HEK293 (cell line): ENCODE data around the gene SPNS2.

Source experiments
- CTCF ChIA-PET: fragments of 350-600 bp; formaldehyde crosslinking; extraction: SDS; loops from one replicate; lab custom pipeline; 2021; ENCODE audit warnings: antibody characterized with exemption; lab: Yijun Ruan, JAX
- POLR2A ChIA-PET: fragments of 300-600 bp; formaldehyde crosslinking; extraction: SDS; loops from one replicate; lab custom pipeline; 2020; ENCODE audit warnings: antibody characterized with exemption, inconsistent platforms; lab: Yijun Ruan, JAX
- H3K27ac ChIP-seq: fragments of 200-500 bp; sonication (Bioruptor generic); 2 replicates; pipeline ENCODE4 v1.5.1; 2014; ENCODE audit warnings: low read depth, low read length, control low read depth, inconsistent platforms; ENCODE audit errors: extremely low read depth
- H3K36me3 ChIP-seq, 2 experiments: fragments of 200-500 bp in 1 of 2; sonication (Bioruptor generic) in 1 of 2; 1 replicate in 1 of 2; 2 replicates in 1 of 2; pipeline ENCODE4 v1.5.1; 2014 to 2017; ENCODE audit warnings: inconsistent platforms in 2 of 2, low read length in 2 of 2; ENCODE audit not compliant: control insufficient read depth in 2 of 2, insufficient read depth in 1 of 2
- H3K4me1 ChIP-seq: fragments of 200-500 bp; sonication (Bioruptor generic); 2 replicates; pipeline ENCODE4 v1.5.1; 2014; ENCODE audit warnings: mild to moderate bottlenecking, low read length, inconsistent platforms; ENCODE audit not compliant: control insufficient read depth, insufficient read depth
- H3K4me3 ChIP-seq: 2 replicates; pipeline ENCODE4 v1.5.1; 2011; ENCODE audit warnings: low read depth, mild to moderate bottlenecking, control low read depth, low read length, moderate library complexity
- H3K9me3 ChIP-seq: fragments of 200-500 bp; sonication (Bioruptor generic); 2 replicates; pipeline ENCODE4 v1.5.1; 2014; ENCODE audit warnings: low read depth, low read length, inconsistent platforms; ENCODE audit not compliant: control insufficient read depth, insufficient read depth
- KLF10 ChIP-seq: fragments of 450-650 bp; IDR thresholded peaks from 2 replicates; pipeline ENCODE4 v1.5.1; 2018; ENCODE audit warnings: missing biosample characterization, mild to moderate bottlenecking, missing genetic modification characterization
- PRDM6 ChIP-seq: fragments of 450-650 bp; formaldehyde crosslinking; IDR thresholded peaks from 2 replicates; pipeline ENCODE4 v1.5.1; 2017; ENCODE audit warnings: missing biosample characterization, missing genetic modification characterization
- SALL2 ChIP-seq: fragments of 450-650 bp; formaldehyde crosslinking; IDR thresholded peaks from 2 replicates; pipeline ENCODE4 v1.5.0; 2017; ENCODE audit warnings: missing biosample characterization, mild to moderate bottlenecking, missing genetic modification characterization, borderline replicate concordance
- SCRT1 ChIP-seq: fragments of 450-650 bp; formaldehyde crosslinking; IDR thresholded peaks from 2 replicates; pipeline ENCODE4 v1.5.1; 2016; ENCODE audit warnings: missing biosample characterization, missing genetic modification characterization, borderline replicate concordance
- ZBTB8A ChIP-seq: fragments of 450-650 bp; formaldehyde crosslinking; IDR thresholded peaks from 2 replicates; pipeline ENCODE4 v1.5.1; 2016; ENCODE audit warnings: missing biosample characterization, missing genetic modification characterization
- ZNF16 ChIP-seq: fragments of 450-650 bp; formaldehyde crosslinking; IDR thresholded peaks from 2 replicates; pipeline ENCODE4 v1.5.1; 2016; ENCODE audit warnings: low read depth, missing biosample characterization, missing genetic modification characterization
- ZNF184 ChIP-seq: fragments of 450-650 bp; IDR thresholded peaks from 2 replicates; pipeline ENCODE4 v1.5.1; 2018; ENCODE audit warnings: missing biosample characterization, mild to moderate bottlenecking, missing genetic modification characterization
- ZNF202 ChIP-seq: fragments of 450-650 bp; formaldehyde crosslinking; IDR thresholded peaks from 2 replicates; pipeline ENCODE4 v1.5.1; 2016; ENCODE audit warnings: missing biosample characterization, missing genetic modification characterization, borderline replicate concordance
- ZNF214 ChIP-seq: fragments of 450-650 bp; formaldehyde crosslinking; IDR thresholded peaks from 2 replicates; pipeline ENCODE4 v1.5.1; 2017; ENCODE audit warnings: missing biosample characterization, mild to moderate bottlenecking, missing genetic modification characterization, borderline replicate concordance
- ZNF239 ChIP-seq: fragments of 450-650 bp; formaldehyde crosslinking; IDR thresholded peaks from 2 replicates; pipeline ENCODE4 v1.5.1; 2016; ENCODE audit warnings: missing biosample characterization, missing genetic modification characterization
- ZNF341 ChIP-seq: fragments of 450-650 bp; formaldehyde crosslinking; IDR thresholded peaks from 2 replicates; pipeline ENCODE4; 2016; ENCODE audit warnings: low read depth, missing biosample characterization, missing genetic modification characterization
- ZNF530 ChIP-seq: fragments of 450-650 bp; formaldehyde crosslinking; IDR thresholded peaks from 2 replicates; pipeline ENCODE4 v1.5.1; 2016; ENCODE audit warnings: low read depth, missing biosample characterization, missing genetic modification characterization
- ZNF561 ChIP-seq: fragments of 450-650 bp; IDR thresholded peaks from 2 replicates; pipeline ENCODE4 v1.5.1; 2018; ENCODE audit warnings: missing biosample characterization, missing genetic modification characterization, borderline replicate concordance
- ZNF596 ChIP-seq: fragments of 450-650 bp; IDR thresholded peaks from 2 replicates; pipeline ENCODE4 v1.5.0; 2018; ENCODE audit warnings: missing biosample characterization, mild to moderate bottlenecking, missing genetic modification characterization, moderate library complexity
- ZNF626 ChIP-seq: fragments of 450-650 bp; sonication (Bioruptor Pico); formaldehyde crosslinking; IDR thresholded peaks from 2 replicates; pipeline ENCODE4 v1.5.1; 2018; ENCODE audit warnings: missing biosample characterization, missing genetic modification characterization, inconsistent platforms
- TF ChIP-seq, protein P1 (sequence below): fragments of 450-650 bp; formaldehyde crosslinking; IDR thresholded peaks from 2 replicates; pipeline ENCODE4 v1.5.1; 2016; ENCODE audit warnings: missing biosample characterization, missing genetic modification characterization
- TF ChIP-seq, protein P2 (sequence below): fragments of 450-650 bp; formaldehyde crosslinking; IDR thresholded peaks from 2 replicates; pipeline ENCODE4 v1.5.1; 2016; ENCODE audit warnings: missing biosample characterization, missing genetic modification characterization
- TF ChIP-seq, protein P3 (sequence below): fragments of 450-650 bp; formaldehyde crosslinking; IDR thresholded peaks from 2 replicates; pipeline ENCODE4 v1.5.1; 2016; ENCODE audit warnings: missing biosample characterization, missing genetic modification characterization

SPNS2 gene

GRCh38 chr17:4551141-4551540 lies 52.5 kb downstream of the SPNS2 start:
- H3K4me3 ChIP-seq, result no peak overlapping the region
- ChIA-PET CTCF (interaction anchor here (0.6 to 3.0 kb wide), 5 partner anchors 13 to 210 kb away, joined by 3 to 13 read pairs (median 6); no protein-coding TSS in a partner anchor), POLR2A (interaction anchor here (1.3 kb wide), 1 partner anchor 13 kb away, joined by 4 read pairs; no protein-coding TSS in a partner anchor)
- no peak overlapping the region for H3K27ac ChIP-seq
- H3K4me1 ChIP-seq, result peaks cover 6% of the 10 kb centered on the region; the same call in 1 of the 2 replicates
- no peaks in the 10 kb centered on the region for H3K9me3 ChIP-seq
- TF ChIP-seq, protein P1, sequence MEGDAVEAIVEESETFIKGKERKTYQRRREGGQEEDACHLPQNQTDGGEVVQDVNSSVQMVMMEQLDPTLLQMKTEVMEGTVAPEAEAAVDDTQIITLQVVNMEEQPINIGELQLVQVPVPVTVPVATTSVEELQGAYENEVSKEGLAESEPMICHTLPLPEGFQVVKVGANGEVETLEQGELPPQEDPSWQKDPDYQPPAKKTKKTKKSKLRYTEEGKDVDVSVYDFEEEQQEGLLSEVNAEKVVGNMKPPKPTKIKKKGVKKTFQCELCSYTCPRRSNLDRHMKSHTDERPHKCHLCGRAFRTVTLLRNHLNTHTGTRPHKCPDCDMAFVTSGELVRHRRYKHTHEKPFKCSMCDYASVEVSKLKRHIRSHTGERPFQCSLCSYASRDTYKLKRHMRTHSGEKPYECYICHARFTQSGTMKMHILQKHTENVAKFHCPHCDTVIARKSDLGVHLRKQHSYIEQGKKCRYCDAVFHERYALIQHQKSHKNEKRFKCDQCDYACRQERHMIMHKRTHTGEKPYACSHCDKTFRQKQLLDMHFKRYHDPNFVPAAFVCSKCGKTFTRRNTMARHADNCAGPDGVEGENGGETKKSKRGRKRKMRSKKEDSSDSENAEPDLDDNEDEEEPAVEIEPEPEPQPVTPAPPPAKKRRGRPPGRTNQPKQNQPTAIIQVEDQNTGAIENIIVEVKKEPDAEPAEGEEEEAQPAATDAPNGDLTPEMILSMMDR (tag by site-specific recombination), result peak; percentile 35; the same call in 1 of the 2 replicates
- TF ChIP-seq ZNF341 (tag by site-specific recombination) (0 out of 2 replicates have a peak, but pooled peaks have one; percentile 19), ZNF596 (no peak)
- peaks cover 39 to 83% of the 10 kb centered on the region in 2 experiments for H3K36me3 ChIP-seq

- Histone ChIP-seq H3K4me3 (no peak overlapping the region), H3K27ac (no peak overlapping the region), H3K36me3 (peaks cover 35 to 75% of the 10 kb centered on the region in 2 experiments), H3K4me1 (peaks cover 6% of the 10 kb centered on the region; the same call in 1 of the 2 replicates), H3K9me3 (no peaks in the 10 kb centered on the region)
- CTCF ChIA-PET, result interaction anchor here (1.2 to 3.0 kb wide), 3 partner anchors 15 to 150 kb away, joined by 3 to 13 read pairs (median 6); no protein-coding TSS in a partner anchor
- TF ChIP-seq, protein P2, sequence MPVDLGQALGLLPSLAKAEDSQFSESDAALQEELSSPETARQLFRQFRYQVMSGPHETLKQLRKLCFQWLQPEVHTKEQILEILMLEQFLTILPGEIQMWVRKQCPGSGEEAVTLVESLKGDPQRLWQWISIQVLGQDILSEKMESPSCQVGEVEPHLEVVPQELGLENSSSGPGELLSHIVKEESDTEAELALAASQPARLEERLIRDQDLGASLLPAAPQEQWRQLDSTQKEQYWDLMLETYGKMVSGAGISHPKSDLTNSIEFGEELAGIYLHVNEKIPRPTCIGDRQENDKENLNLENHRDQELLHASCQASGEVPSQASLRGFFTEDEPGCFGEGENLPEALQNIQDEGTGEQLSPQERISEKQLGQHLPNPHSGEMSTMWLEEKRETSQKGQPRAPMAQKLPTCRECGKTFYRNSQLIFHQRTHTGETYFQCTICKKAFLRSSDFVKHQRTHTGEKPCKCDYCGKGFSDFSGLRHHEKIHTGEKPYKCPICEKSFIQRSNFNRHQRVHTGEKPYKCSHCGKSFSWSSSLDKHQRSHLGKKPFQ, result no peak
- TF ChIP-seq ZNF184 (tag by site-specific recombination) (no peak), ZNF626 (tag by site-specific recombination) (no peak), PRDM6 (tag by site-specific recombination) (no peak)
- TF ChIP-seq, all 188 proteins: peak for 0
- POLR2A ChIA-PET, result interaction anchor here (1.3 kb wide), 1 partner anchor 13 kb away, joined by 4 read pairs; no protein-coding TSS in a partner anchor
Measured at GRCh38 chr17:4551796-4552525, 53.3 kb downstream of the SPNS2 start.

DNA sequence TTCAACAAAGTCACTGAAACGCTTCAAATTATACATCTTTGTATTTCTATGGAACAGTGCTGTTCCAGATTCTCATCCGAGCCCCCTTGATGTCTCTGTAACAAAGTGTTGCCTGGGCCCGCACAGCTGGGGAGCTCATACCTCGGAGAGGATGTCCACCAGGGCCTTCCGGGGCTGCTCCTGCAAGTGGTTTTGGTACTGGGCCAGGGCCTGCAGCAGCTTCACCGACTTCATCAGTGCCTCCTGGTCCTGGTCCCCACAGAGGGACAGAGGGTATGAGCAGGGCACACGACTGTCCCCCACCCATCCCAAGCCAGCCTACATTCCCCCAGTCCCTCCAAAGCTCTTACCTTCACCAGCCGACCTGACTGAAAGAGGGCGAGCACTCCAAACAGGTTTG lies 55.0 kb downstream of the SPNS2 start:
- Histone ChIP-seq H3K27ac (no peak overlapping the region), H3K9me3 (no peaks in the 10 kb centered on the region), H3K4me3 (no peak overlapping the region), H3K36me3 (peaks cover 30 to 58% of the 10 kb centered on the region in 2 experiments), H3K4me1 (peaks cover 6% of the 10 kb centered on the region; the same call in 1 of the 2 replicates)
- ChIA-PET CTCF (interaction anchor here (0.6 to 4.2 kb wide), 4 partner anchors 11 to 314 kb away, joined by 3 to 32 read pairs (median 4); no protein-coding TSS in a partner anchor), POLR2A (no interaction called here)
- TF ChIP-seq ZNF202 (tag by site-specific recombination), result no peak
- no peak for TF ChIP-seq ZNF214
- TF ChIP-seq ZNF239 (tag by site-specific recombination), result no peak
- TF ChIP-seq KLF10 (tag by site-specific recombination), result no peak
- no peak for TF ChIP-seq ZNF16
- TF ChIP-seq ZNF530, result no peak
- TF ChIP-seq SALL2 (tag by site-specific recombination), result no peak
- no peak for TF ChIP-seq ZNF561 (tag by site-specific recombination)
- no peak for TF ChIP-seq ZBTB8A (tag by site-specific recombination)
- TF ChIP-seq SCRT1 (tag by site-specific recombination), result no peak
- TF ChIP-seq, protein P3, sequence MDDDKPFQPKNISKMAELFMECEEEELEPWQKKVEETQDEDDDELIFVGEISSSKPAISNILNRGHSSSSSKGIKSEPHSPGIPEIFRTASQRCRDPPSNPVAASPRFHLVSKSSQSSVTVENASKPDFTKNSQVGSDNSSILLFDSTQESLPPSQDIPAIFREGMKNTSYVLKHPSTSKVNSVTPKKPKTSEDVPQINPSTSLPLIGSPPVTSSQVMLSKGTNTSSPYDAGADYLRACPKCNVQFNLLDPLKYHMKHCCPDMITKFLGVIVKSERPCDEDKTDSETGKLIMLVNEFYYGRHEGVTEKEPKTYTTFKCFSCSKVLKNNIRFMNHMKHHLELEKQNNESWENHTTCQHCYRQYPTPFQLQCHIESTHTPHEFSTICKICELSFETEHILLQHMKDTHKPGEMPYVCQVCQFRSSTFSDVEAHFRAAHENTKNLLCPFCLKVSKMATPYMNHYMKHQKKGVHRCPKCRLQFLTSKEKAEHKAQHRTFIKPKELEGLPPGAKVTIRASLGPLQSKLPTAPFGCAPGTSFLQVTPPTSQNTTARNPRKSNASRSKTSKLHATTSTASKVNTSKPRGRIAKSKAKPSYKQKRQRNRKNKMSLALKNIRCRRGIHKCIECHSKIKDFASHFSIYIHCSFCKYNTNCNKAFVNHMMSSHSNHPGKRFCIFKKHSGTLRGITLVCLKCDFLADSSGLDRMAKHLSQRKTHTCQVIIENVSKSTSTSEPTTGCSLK, result no peak
